IgD-negative memory B cell (primary cell): ENCODE results near the gene NSMCE4A. TPM values are rescaled to one million over a fixed set of nuclear protein-coding genes. Genes with fewer than 3 reads are reported as not detected.
"Not testable (repeated sequence)": the region's sequence is repeated elsewhere in the genome, so short reads cannot be mapped to it uniquely, and the experiment has no call there.

Experiments
- H3K27ac Mint-ChIP-seq, 3 donors: one replicate each; pipeline ENCODE4 v1.8.0; 2020 to 2022; ENCODE audit warnings: mild to moderate bottlenecking in 3 of 3, mixed read lengths in 3 of 3, moderate library complexity in 1 of 3
- H3K27me3 Mint-ChIP-seq: one replicate; pipeline ENCODE4 v1.8.0; 2021; ENCODE audit warnings: mixed read lengths
- H3K36me3 Mint-ChIP-seq: one replicate; pipeline ENCODE4 v1.8.0; 2020; ENCODE audit warnings: mild to moderate bottlenecking, mixed read lengths
- H3K4me1 Mint-ChIP-seq, 3 donors: one replicate each; pipeline ENCODE4 v1.8.0; 2020 to 2022; ENCODE audit warnings: mixed read lengths in 3 of 3, mild to moderate bottlenecking in 1 of 3
- H3K4me3 Mint-ChIP-seq, 4 donors: one replicate each; pipeline ENCODE4 v1.8.0; 2020 to 2022; ENCODE audit warnings: mild to moderate bottlenecking in 4 of 4, mixed read lengths in 4 of 4, moderate library complexity in 3 of 4
- H3K9me3 Mint-ChIP-seq, 3 donors: one replicate each; pipeline ENCODE4 v1.8.0; 2020 to 2021; ENCODE audit warnings: mixed read lengths in 3 of 3, mild to moderate bottlenecking in 1 of 3
- polyA plus RNA-seq: library from polyadenylated mRNA; unstranded; fragments of 300-500 nt; fragmentation: Illumina TruSeq; gene quantifications from one replicate; pipeline ENCODE4 v1.2.3, GENCODE V29; 2021

Gene NSMCE4A
- polyA plus RNA-seq, 1 donor from 2014 or later = 51.1 TPM

- Mint-ChIP-seq H3K9me3 (peaks cover 4 to 9% (median 6%) of the 10 kb centered on the region in 3 donors), H3K4me3 (no peak overlapping the region), H3K36me3 (peaks cover 4% of the 10 kb centered on the region), H3K27me3 (peaks cover 11% of the 10 kb centered on the region), H3K27ac (no peak overlapping the region), H3K4me1 (no peaks in the 10 kb centered on the region)
These were observed 32.4 kb upstream of the NSMCE4A start for GRCh38 chr10:122007415-122007814.

DNA sequence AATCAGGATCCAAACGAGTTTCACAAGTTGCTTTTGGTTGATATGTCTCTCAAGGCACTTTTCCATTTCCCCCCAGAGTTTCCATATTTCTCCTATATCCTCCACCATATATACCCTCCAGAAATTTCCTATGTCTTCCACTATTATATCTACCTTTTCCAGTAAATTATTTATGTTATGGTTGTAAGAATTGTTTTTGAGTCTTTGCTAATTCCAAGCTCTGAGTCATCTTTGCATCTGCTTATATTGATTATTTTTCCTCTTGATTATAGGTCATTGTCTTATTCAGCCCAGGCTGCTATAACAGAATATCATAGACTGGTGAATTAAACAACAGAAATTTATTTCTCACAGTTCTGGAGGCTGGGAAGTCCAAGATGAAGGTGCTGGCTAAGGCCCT lies 26.7 kb upstream of the NSMCE4A start:
- Mint-ChIP-seq H3K36me3 (no peaks in the 10 kb centered on the region), H3K4me1 (no peaks in the 10 kb centered on the region), H3K27ac (no peak overlapping the region), H3K4me3 (no peak overlapping the region), H3K9me3 (peaks cover 6 to 35% (median 20%) of the 10 kb centered on the region in 3 donors), H3K27me3 (peaks cover 2% of the 10 kb centered on the region)

GRCh38 chr10:121999301-121999700 lies 24.3 kb upstream of the NSMCE4A start:
- Mint-ChIP-seq H3K9me3 (peaks cover 4 to 32% (median 19%) of the 10 kb centered on the region in 3 donors), H3K4me3 (no peak overlapping the region), H3K4me1 (no peaks in the 10 kb centered on the region), H3K27ac (no peak overlapping the region), H3K36me3 (no peaks in the 10 kb centered on the region), H3K27me3 (peaks cover 4% of the 10 kb centered on the region)

- Mint-ChIP-seq H3K27me3 (peaks cover 6% of the 10 kb centered on the region), H3K27ac (no peak overlapping the region), H3K9me3 (peaks cover 4 to 32% (median 18%) of the 10 kb centered on the region in 3 donors), H3K36me3 (no peaks in the 10 kb centered on the region), H3K4me3 (no peak overlapping the region), H3K4me1 (no peaks in the 10 kb centered on the region)
These were observed 23.4 kb upstream of the NSMCE4A start for GRCh38 chr10:121998462-121998861.

- Mint-ChIP-seq H3K9me3 (peaks cover 0 to 3% (median under 1%) of the 10 kb centered on the region in 3 donors), H3K27ac (no peak overlapping the region), H3K4me1 (no peaks in the 10 kb centered on the region), H3K4me3 (no peak overlapping the region), H3K36me3 (no peaks in the 10 kb centered on the region), H3K27me3 (peaks cover 5% of the 10 kb centered on the region)
These were observed 19.5 kb upstream of the NSMCE4A start for GRCh38 chr10:121994429-121994941.

DNA sequence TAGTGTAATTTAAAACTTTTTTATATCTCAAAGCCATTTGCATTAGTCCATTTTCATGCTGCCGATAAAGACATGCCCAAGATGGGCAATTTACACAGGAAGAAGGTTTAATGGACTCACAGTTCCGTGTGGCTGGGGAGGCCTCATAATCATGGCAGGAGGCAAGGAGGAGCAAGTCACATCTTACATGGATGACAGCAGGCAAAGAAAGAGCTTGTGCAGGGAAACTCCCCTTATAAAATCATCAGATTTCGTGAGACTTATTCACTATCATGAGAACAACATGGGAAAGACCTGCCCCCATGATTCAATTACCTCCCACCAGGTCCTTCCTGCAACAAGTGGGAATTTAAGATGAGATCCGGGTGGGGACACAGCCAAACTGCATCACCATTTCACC lies 16.7 kb upstream of the NSMCE4A start:
- not testable (repeated sequence) for H3K9me3 Mint-ChIP-seq, H3K27ac Mint-ChIP-seq, H3K4me1 Mint-ChIP-seq, H3K36me3 Mint-ChIP-seq, H3K4me3 Mint-ChIP-seq
- peaks cover 12% of the 10 kb centered on the region for H3K27me3 Mint-ChIP-seq

DNA sequence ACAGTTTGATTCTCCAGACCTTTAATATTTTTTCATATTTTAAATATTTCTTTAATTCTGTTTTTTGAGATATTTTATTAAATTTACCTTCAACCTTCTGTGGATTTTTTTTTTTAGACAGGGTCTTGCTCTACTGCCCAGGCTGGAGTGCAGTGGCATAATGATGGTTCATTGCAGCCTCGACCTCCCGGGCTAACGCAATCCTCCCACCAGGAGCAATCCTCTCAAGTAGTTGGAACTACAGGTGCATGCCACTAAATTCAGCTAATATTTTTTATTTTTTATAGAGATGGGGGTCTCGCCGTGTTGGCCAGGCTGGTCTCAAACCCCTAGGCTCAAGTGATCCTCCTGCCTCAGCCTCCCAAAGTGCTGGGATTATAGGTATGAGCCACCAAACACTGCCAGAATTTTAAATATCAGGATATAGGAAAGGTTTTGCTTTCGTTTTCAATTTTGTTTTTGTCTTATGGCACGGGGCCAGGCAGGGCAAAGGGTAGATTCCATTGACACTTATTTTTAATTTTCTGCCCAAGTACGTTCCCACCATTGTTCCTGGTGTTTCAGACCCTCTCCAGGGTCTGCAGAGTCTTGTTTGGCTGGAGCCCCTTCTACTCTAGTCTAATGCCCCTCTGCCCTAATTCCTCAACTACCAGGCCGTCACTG lies 15.1 kb upstream of the NSMCE4A start:
- Mint-ChIP-seq H3K36me3 (no peaks in the 10 kb centered on the region), H3K27ac (peak overlapping the region in 1 of 3 donors; percentile 91), H3K4me3 (peak overlapping the region in 1 of 4 donors; percentile 37), H3K27me3 (peaks cover 9% of the 10 kb centered on the region), H3K4me1 (no peaks in the 10 kb centered on the region), H3K9me3 (peaks cover 0 to 4% (median 2%) of the 10 kb centered on the region in 3 donors)

DNA sequence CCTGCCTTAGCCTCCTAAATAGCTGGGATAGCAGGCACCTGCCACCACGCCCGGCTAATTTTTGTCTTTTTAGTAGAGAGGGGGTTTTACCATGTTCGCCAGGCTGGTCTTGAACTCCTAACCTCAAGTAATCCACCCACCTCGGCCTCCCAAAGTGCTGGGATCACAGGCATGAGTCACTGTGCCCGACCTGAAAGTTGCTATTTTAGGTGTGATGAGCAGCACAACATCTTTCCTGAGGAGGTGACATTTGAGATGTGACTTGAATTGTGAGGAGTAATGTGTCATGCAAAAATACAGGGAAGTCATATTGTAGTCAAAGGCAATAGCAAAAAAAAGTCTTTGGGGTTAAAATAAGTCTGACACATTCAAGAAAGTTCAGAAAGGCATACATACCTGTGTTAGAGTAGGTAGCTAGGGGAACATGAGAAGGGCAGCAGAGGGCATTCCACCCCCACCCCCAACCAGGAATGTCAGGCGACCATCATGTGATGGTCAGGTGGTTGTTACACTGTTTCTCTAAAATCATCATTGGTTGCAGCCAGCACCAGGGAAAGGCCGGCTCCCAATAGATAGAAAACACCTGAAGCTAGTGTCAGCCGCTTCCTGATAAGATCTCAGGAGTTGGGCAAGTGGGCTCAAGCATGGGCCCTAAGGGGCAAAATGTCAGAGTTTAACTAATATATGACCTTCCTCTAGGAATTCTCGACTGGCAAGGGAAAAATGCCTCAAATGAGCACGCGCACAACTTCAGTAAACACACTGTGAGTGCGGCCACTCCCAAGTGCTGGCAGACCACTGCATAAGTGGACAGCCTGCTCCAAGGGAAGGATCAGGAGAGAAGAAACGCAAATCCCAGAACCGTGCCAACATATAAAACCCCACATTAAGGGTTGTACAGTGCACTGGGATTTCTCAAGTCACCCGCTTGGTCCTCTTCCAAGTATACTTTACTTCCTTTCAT lies 13.6 kb upstream of the NSMCE4A start, which contains the start of gene TACC2:
TACC2 (plus strand) TSS at position 803 of the 964 bp plus-strand sequence. CDS start 32,819 bp downstream, outside the sequence.
- Mint-ChIP-seq H3K9me3 (peaks cover 4 to 17% (median 11%) of the 10 kb centered on the region in 3 donors), H3K27me3 (peaks cover 11% of the 10 kb centered on the region), H3K27ac (no peak within 1 kb of the TSS), H3K36me3 (peaks cover 2% of the 10 kb centered on the region), H3K4me1 (no peaks in the 10 kb centered on the region), H3K4me3 (no peak within 1 kb of the TSS)

DNA sequence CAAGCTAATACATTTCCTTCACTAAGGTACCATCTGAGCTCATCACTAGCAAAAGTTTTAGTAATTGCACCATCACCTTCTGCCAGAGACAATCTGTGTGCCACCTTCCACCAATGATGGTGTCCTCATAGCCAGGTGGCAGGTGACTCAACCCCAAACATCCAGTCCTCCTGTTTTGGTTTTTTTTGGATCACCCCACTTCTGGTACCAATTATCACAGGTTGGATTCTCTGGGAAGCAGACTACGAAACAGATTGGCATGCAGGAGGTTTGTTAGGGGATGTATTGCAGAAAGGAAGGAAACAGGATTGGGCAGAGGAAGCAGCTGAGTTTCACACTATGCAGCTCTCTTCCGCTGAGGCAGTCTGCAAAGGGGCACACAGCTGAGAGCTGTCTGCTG lies 9.4 kb upstream of the NSMCE4A start:
- Mint-ChIP-seq H3K27ac (no peak overlapping the region), H3K9me3 (peaks cover 5 to 19% (median 12%) of the 10 kb centered on the region in 3 donors), H3K27me3 (peaks cover 10% of the 10 kb centered on the region), H3K4me3 (no peak overlapping the region), H3K36me3 (peaks cover 2% of the 10 kb centered on the region), H3K4me1 (no peaks in the 10 kb centered on the region)

DNA sequence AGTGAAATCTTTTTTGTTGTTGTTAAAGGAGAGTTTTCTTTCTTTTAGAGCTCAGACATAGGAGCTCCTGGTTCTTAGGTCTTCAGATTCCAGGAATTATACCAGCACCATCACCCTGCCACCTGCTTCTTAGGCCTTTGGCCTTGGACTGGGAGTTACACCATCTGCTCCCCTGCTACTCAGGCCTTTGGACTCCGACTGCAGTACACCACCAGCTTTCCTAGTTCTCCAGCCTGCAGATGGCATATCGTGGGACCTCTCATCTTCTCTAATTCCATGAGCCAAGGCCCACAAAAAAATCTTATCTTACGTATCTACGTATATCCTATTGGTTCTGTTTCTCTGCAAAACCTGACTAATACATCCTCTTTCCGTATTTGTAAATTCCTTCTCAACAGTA lies 8.8 kb upstream of the NSMCE4A start:
- peaks cover 2% of the 10 kb centered on the region for H3K36me3 Mint-ChIP-seq
- H3K9me3 Mint-ChIP-seq = peaks cover 5 to 19% (median 12%) of the 10 kb centered on the region in 3 donors
- no peaks in the 10 kb centered on the region for H3K4me1 Mint-ChIP-seq
- no peak overlapping the region for H3K4me3 Mint-ChIP-seq
- H3K27me3 Mint-ChIP-seq = peaks cover 7% of the 10 kb centered on the region
- H3K27ac Mint-ChIP-seq = no peak overlapping the region

GRCh38 chr10:121981346-121981745 lies 6.3 kb upstream of the NSMCE4A start:
- H3K4me3 Mint-ChIP-seq = no peak overlapping the region
- H3K36me3 Mint-ChIP-seq = peaks cover 2% of the 10 kb centered on the region
- peaks cover 0 to 1% (median 0%) of the 10 kb centered on the region in 3 donors for H3K4me1 Mint-ChIP-seq
- H3K9me3 Mint-ChIP-seq = peaks cover 5 to 16% (median 10%) of the 10 kb centered on the region in 3 donors
- peaks cover 3% of the 10 kb centered on the region for H3K27me3 Mint-ChIP-seq
- H3K27ac Mint-ChIP-seq = peak overlapping the region in 1 of 3 donors; percentile 53

DNA sequence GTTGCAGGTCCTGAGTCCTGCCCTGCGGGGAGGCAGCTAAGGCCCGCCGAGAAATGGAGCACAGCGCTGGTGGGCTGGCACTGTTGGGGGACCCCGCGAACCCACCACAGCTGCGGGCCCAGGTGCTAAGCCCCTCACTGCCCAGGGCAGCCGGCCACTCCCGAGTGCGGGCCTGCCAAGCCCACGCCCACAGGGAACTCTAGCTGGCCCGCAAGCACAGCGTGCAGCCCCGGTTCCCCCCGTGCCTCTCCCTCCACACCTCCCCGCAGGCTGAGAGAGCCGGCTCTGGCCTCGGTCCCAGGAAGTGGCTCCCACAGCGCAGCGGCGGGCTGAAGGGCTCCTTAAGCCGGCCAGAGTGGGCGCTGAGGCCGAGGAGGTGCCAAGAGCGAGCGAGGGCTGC lies 3.5 kb upstream of the NSMCE4A start:
- no peaks in the 10 kb centered on the region for H3K36me3 Mint-ChIP-seq
- peaks cover 6 to 11% (median 8%) of the 10 kb centered on the region in 3 donors for H3K4me1 Mint-ChIP-seq
- H3K27ac Mint-ChIP-seq = no peak overlapping the region
- H3K27me3 Mint-ChIP-seq = no peaks in the 10 kb centered on the region
- H3K4me3 Mint-ChIP-seq = no peak overlapping the region
- peaks cover under 1 to 1% (median under 1%) of the 10 kb centered on the region in 3 donors for H3K9me3 Mint-ChIP-seq

- Mint-ChIP-seq H3K9me3 (no peaks in the 10 kb centered on the region), H3K27me3 (no peaks in the 10 kb centered on the region), H3K4me1 (peaks cover 16 to 22% (median 18%) of the 10 kb centered on the region in 3 donors), H3K36me3 (no peaks in the 10 kb centered on the region), H3K4me3 (peak overlapping the region in 3 of 4 donors; percentile 34 to 90 (median 65)), H3K27ac (no peak overlapping the region)
These were observed 1.6 kb upstream of the NSMCE4A start for GRCh38 chr10:121976607-121977006.

- H3K4me3 Mint-ChIP-seq = peak overlapping the region; percentile 78 to 91 (median 90)
- peaks cover 16 to 22% (median 20%) of the 10 kb centered on the region in 3 donors for H3K4me1 Mint-ChIP-seq
- H3K36me3 Mint-ChIP-seq = no peaks in the 10 kb centered on the region
- H3K9me3 Mint-ChIP-seq = no peaks in the 10 kb centered on the region
- H3K27me3 Mint-ChIP-seq = no peaks in the 10 kb centered on the region
- peak overlapping the region in 1 of 3 donors; percentile 53 for H3K27ac Mint-ChIP-seq
These were observed 474 bp upstream of the NSMCE4A start for GRCh38 chr10:121975295-121976086.
